Transverse colon (tissue), 4 donors: ENCODE data around the gene CHEK2.

Experiments
- CTCF ChIP-seq, 5 experiments: fragments of 200-600 bp in 3 of 5; fragments of 450-650 bp in 2 of 5; sonication (generic) in 3 of 5; IDR thresholded peaks; 1 replicate in 2 of 5; 2 replicates in 3 of 5; pipeline ENCODE4 v1.5.1; 2016 to 2017; ENCODE audit warnings: antibody characterized with exemption in 5 of 5, inconsistent platforms in 3 of 5, mild to moderate bottlenecking in 2 of 5, moderate library complexity in 1 of 5
- EP300 ChIP-seq: sonication (generic); formaldehyde crosslinking; IDR thresholded peaks from one replicate; pipeline ENCODE4 v1.6.1; 2017; ENCODE audit warnings: antibody characterized with exemption, low read depth
- POLR2A ChIP-seq: fragments of 450-650 bp; IDR thresholded peaks from one replicate; pipeline ENCODE4 v1.6.1; 2016; ENCODE audit warnings: antibody characterized with exemption, mild to moderate bottlenecking, moderate library complexity
- POLR2AphosphoS5 ChIP-seq, 3 donors: sonication (generic); formaldehyde crosslinking; IDR thresholded peaks; one replicate each; pipeline ENCODE4 v1.6.1; 2016; ENCODE audit warnings: antibody characterized with exemption in 3 of 3

- TF ChIP-seq EP300 (no peak), CTCF (IDR thresholded peaks at IDR 0.05) (no peak), POLR2A (no peak), POLR2AphosphoS5 (IDR thresholded peaks at IDR 0.05) (no peak)
Measured at GRCh38 chr22:28658448-28658847, 83.2 kb downstream of the CHEK2 start.
